Psoas muscle (tissue), 8 donors: ENCODE measurements around the gene CPEB3. TPM values are rescaled to one million over a fixed set of nuclear protein-coding genes. Genes with fewer than 3 reads are reported as not detected.
A peak's percentile ranks its signal among the peaks of the same experiment; 100 is the strongest.

Source experiments
- ATAC-seq, 4 donors: fragments of 200-7000 bp; cut with Tn5 transposase; one replicate each; pipeline ENCODE4 v1.9.1; 2020; ENCODE audit warnings: moderate library complexity in 3 of 4, mild to moderate bottlenecking in 2 of 4
- DNase-seq, 2 donors: peaks; one replicate each; pipeline ENCODE4 v3.0.0-alpha.2; 2020
- H3K27ac ChIP-seq: fragments of 200-600 bp; one replicate; pipeline ENCODE4 v1.8.0; 2022
- H3K27me3 ChIP-seq, 3 donors: fragments of 200-600 bp in 1 of 3; one replicate each; pipeline versions ENCODE4 v1.6.1 to v1.8.0; 2013 to 2022; ENCODE audit warnings: low read length in 2 of 3, mild to moderate bottlenecking in 2 of 3, moderate library complexity in 1 of 3; ENCODE audit not compliant: insufficient read depth in 3 of 3
- H3K36me3 ChIP-seq, 2 donors: fragments of 200-600 bp in 1 of 2; one replicate each; pipeline versions ENCODE4 v1.6.1 to v1.8.0; 2013 to 2022; ENCODE audit warnings: low read depth in 1 of 2, mild to moderate bottlenecking in 1 of 2, moderate library complexity in 1 of 2; ENCODE audit not compliant: insufficient read depth in 1 of 2
- H3K4me1 ChIP-seq: fragments of 200-600 bp; one replicate; pipeline ENCODE4 v1.8.0; 2022
- H3K4me3 ChIP-seq: fragments of 200-600 bp; one replicate; pipeline ENCODE4 v1.8.0; 2022; ENCODE audit warnings: mild to moderate bottlenecking
- H3K9me3 ChIP-seq: fragments of 200-600 bp; one replicate; pipeline ENCODE4 v1.8.0; 2022
- CTCF ChIP-seq: fragments of 200-600 bp; IDR thresholded peaks from one replicate; pipeline ENCODE4 v1.8.0; 2022; ENCODE audit warnings: antibody characterized with exemption
- WGBS, 3 donors: extraction: QIAGEN DNeasy Blood & Tissue Kit; methylation state at CpG; one replicate each; pipeline versions ENCODE4 v1.1.6 to v1.1.7; 2013; 5-methylcytosine and 5-hydroxymethylcytosine counted together
- intact Hi-C, 2 donors: fragments of 100-400 bp; cut with DNase I; formaldehyde crosslinking; loops; one replicate each; pipeline versions ENCODE4 v1.11.0 to v1.14.2; 2022
- polyA plus RNA-seq, 3 donors: library from polyadenylated mRNA; stranded (reverse); fragments of 200-250 nt; gene quantifications; one replicate each; pipeline ENCODE4 v1.2.3, GENCODE V29; 2013
- total RNA-seq, 4 donors: library from RNA; stranded (reverse); fragmentation: NEBNext Ultra II Directional in 2 of 4; extraction: Animal tissue kit (Norgen Biotek cat#: 25700) in 2 of 4; gene quantifications; one replicate each; pipeline versions ENCODE4 v1.2.1 to v1.2.4, GENCODE V29; 2021 to 2023
- donor health status: healthy with polysubstance abuse.
- donor health status: DM: no; HTN: no; CAD: no; lungs with moderate emphysema.
- donor health status: Bipolar disorder and iron deficiency.
- donor health status: healthy.
- donor health status: DM: yes; HTN: yes; CAD: no.
- donor health status: DM: no; HTN: no; CAD: no.
- donor health status: DM: no; HTN: no; CAD: no.
- donor health status: DM: yes; HTN: yes; CAD: no.

CPEB3 gene
- total and polyA plus RNA-seq, 7 donors = 0.44 to 16.9 (median 9.8) TPM

- H3K27ac ChIP-seq = no peak overlapping the region
- H3K27me3 ChIP-seq = no peaks in the 10 kb centered on the region
- H3K36me3 ChIP-seq = no peaks in the 10 kb centered on the region
- DNase-seq = no peak
- 87 to 91% (median 89%) methylated on average over 2 of the region's 2 CpGs for WGBS, 3 donors
- TF ChIP-seq CTCF = no peak
- no peak overlapping the region for H3K4me3 ChIP-seq
- H3K9me3 ChIP-seq = no peaks in the 10 kb centered on the region
- no peak for ATAC-seq
- intact Hi-C loops = no loop called here
- peaks cover 6% of the 10 kb centered on the region for H3K4me1 ChIP-seq
Observed at GRCh38 chr10:92094960-92095359, 195.9 kb downstream of the CPEB3 start.

GRCh38 chr10:92091965-92092364 lies 198.9 kb downstream of the CPEB3 start:
- peaks cover 12% of the 10 kb centered on the region for H3K4me1 ChIP-seq
- TF ChIP-seq CTCF = no peak
- H3K9me3 ChIP-seq = no peaks in the 10 kb centered on the region
- ATAC-seq (no peak), DNase-seq (no peak)
- H3K36me3 ChIP-seq = no peaks in the 10 kb centered on the region
- no peak overlapping the region for H3K4me3 ChIP-seq
- H3K27me3 ChIP-seq = no peaks in the 10 kb centered on the region
- intact Hi-C loops = no loop called here
- WGBS, 3 donors = 58 to 65% (median 62%) methylated on average over 2 of the region's 2 CpGs
- H3K27ac ChIP-seq = peak overlapping the region; percentile 27

- peak; percentile 78 for TF ChIP-seq CTCF
- DNase-seq = peak; percentile 39 to 70
- intact Hi-C loops = loop anchor here (2.0 to 5.0 kb wide), 6 partner anchors 151 to 347 kb away; partner anchors contain the start of genes CPEB3 (in 2 of the 2) and MARCHF5 (in 2 of the 2)
- H3K36me3 ChIP-seq = no peaks in the 10 kb centered on the region
- peak overlapping the region; percentile 42 for H3K27ac ChIP-seq
- peaks cover 24% of the 10 kb centered on the region for H3K4me1 ChIP-seq
- WGBS, 3 donors = 10 to 17% (median 13%) methylated on average over 7 of the region's 7 CpGs
- H3K4me3 ChIP-seq = no peak overlapping the region
- ATAC-seq = peak; percentile 96 to 98 (median 97)
- no peaks in the 10 kb centered on the region for H3K27me3 ChIP-seq
- no peaks in the 10 kb centered on the region for H3K9me3 ChIP-seq
Observed at GRCh38 chr10:92087750-92088395, 203.0 kb downstream of the CPEB3 start.

GRCh38 chr10:92082583-92083280 lies 208.1 kb downstream of the CPEB3 start:
- TF ChIP-seq CTCF = no peak
- H3K4me3 ChIP-seq = no peak overlapping the region
- peaks cover 19% of the 10 kb centered on the region for H3K4me1 ChIP-seq
- H3K36me3 ChIP-seq = peaks cover 5 to 21% of the 10 kb centered on the region in 2 donors
- intact Hi-C loops = no loop called here
- H3K9me3 ChIP-seq = no peaks in the 10 kb centered on the region
- H3K27ac ChIP-seq = no peak overlapping the region
- H3K27me3 ChIP-seq = no peaks in the 10 kb centered on the region
- peak in 2 of 4 donors; percentile 40 to 65 for ATAC-seq
- DNase-seq = no peak
